COLO829 (cell line): Measurements from ENCODE around the gene DHX35.
A peak's percentile ranks its signal among the peaks of the same experiment; 100 is the strongest.
"Not testable (repeated sequence)": the region's sequence is repeated elsewhere in the genome, so short reads cannot be mapped to it uniquely, and the experiment has no call there.

Experiments
- DNase-seq: peaks from one replicate; pipeline ENCODE4 v3.0.0; 2012; ENCODE audit warnings: low spot score

The DHX35 gene

DNA sequence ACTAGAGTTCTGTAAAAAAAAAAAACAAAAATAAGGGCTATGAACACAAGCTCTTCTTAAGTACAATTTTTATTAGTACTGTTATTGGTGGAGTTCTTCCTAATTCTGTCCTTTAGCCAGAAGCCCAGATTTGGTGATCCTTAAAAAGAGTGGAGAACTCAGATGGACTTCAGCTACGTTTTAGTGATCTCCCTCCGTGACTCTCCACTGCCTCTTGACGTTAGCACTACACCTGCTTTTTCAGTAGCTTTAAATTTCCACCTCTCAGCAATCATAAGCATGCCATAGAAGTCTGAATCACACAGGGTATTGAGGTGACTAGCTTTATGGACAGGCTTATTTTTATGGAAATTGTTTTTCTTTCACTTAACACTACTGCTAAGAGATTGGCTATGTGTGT lies 17.7 kb downstream of the DHX35 start:
- no peak for DNase-seq

DNA sequence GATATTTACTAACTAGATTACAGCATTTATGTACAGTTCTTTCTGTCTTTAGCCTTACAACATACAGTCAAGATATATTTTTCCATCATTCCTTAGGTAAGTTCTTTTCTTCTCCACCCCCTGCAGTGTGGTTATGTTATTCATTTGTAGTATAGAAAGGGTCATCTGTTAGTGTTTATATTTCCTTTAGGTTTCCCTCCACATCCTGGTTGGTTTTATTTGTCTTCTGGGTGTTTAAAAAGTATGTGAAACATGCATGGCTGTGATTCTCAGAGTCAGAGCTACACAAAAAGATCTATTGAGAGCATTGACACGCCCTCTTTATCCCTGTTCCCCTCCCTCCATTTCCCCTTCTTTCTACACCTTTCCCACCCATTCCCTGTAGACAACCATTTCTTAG lies 20.1 kb downstream of the DHX35 start:
- DNase-seq: peak; percentile 92

DNA sequence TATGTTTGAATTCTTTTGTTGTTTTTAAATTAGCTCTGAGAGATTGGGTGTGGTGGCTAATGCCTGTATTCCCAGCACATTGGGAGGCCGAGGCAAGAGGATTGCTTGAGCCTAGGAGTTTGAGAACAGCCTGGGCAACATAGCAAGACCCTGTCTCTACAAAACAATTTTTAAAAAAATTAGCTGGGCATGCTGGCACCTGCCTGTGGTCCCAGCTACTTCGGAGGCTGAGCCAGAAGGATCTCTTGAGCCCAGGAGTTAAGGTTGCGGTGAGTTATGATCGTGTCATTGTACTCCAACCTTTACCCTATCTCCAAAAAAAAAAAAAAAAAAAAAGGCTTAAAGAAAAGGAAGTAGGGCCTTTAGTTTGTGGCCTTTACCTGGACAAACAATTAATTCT lies 22.9 kb downstream of the DHX35 start:
- DNase-seq: no peak

DNA sequence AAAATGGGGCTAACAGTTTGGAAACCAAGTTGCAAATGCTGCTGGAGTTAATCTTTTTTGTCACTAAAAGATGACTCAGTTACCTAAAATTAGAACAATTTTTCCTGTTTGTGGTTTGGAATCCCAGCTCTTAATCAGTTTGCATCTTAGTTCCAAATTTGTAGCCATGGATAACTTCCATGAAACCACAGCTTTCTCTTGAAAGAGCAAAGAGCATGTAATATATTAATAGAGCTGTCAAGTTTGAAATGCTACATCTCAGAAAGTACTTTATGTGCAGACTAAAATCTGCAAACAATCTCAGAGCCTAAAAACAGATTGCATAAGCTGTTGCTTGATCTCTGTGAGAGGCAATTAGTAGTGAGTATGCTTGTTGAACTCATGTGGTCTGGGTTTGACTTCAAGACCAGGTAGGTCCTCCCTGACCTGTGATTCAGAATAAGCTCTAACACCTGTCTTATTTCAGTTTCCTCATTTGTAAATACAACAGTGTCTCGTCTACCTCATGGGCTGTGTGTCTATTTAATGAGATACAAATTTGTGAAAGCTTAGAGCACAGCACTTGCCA lies 23.5 kb downstream of the DHX35 start:
- DNase-seq: peak; percentile 56

DNA sequence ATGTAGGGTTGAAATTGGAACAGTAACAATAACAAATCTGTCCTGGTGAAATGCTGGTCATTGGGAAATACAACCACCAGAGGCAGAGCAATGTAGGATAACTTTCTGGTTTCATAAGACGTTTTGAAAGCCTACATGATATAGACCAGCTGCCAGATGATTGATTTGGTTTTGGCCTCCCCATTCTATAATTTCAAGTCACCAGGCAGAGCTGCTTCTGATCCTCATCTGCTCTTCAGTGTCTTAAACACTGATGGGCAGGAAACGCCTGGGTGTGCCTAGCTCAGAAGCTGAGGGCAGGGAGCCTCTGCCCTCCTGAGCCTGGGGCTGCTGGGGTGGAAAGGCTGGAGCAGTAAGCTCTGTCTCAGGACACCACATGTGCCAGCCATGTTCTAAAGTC lies 24.5 kb downstream of the DHX35 start:
- no peak for DNase-seq

DNA sequence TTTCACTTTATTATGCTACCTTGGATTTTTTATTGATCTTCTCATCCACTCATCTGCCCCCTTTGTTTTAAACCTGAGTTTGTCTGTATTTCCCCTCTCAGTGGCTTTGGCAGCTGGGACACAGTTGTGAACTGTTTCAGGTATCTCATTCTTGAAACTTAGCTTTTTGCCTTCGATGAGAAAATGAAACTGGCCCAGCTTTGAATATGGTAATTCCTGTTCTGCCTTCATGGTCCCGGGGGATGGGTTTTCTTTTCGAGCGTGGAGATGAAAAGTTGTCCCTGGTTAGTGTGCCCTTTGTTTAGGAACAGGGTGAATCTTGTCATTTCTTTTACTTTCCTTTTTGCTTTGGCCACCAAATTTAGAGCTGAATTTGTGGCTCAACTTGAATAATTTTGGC lies 25.6 kb downstream of the DHX35 start:
- DNase-seq: no peak

DNA sequence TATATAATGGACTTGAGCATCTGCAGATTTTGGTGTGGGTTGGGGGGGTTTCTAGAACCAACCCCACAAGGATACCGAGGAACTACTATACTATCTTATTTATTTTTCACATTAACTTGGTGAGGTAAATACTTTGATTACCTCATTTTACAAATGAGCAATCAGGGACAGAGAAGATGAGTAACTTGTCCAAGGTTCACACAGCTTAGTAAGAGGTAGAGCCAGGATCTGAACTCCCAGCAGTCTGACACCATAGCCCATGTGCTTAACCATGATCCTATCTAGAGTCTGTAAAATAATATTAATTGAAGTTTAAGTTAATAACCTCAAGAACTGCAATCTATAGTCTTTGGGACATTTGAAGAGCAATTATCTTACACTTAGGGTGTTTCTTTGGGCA lies 28.6 kb downstream of the DHX35 start:
- DNase-seq: no peak

DNA sequence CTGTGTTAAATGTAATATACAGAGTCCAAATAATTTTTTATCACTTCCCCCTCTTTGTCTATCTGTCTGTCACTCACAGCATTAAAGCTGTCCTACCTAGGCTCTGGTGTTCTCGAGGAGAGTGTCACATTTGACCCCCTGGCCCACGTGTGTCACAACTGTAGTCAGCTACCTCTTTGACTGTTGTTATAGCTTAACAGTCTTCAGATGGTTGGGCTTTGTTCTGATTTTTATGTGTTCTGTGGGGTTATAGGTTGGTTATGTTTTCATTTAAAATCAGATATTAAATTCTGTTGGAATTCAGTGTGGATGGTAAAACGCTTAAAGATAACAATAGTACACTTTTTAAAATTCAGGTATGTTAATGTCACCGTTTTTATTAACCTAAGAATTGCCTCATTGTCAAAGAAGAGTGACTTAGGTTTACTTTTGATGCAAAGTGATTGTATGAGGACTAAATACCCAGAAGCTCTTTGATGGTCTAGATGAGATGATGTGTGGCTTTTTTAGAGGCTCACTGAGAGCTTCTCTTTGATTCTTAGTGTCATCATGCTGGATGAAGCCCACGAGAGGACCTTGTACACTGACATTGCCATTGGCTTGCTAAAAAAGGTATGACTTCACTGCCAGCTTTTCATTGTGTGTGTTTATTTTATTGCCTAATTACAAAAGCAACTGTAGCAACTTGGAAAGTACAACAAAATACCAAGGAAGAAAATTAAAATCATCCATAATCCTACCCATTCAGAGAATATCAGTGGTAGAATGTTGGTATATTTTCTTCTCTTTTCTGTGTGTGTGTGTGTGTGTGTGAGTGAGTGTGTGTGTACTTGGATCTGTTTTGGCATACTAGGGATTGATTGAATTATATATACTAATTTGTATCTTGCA lies 29.9 kb downstream of the DHX35 start:
- no peak for DNase-seq

DNA sequence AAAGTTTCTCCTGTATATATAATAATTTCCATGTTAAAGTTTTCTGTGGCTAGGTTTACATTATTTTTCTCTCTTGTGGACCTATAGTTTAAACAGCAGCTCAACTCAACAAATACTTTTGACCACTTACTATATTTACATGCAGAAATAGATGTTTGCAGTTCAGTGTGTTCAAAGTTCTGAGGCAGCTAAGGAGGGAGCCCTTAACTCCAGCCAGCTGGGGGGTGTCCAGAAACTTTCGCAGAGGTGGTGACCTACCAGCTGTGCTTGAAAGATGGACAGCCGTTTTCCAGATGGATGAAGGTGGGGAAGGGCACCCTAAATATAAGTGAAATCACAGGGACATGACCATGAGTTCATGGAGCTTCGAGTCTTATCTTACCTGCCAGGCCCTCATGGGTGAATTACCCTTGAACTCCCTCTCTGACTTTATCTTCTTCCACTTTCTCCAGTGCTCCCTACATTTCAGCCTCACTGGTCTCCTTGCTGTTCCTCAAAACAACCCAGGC lies 33.4 kb downstream of the DHX35 start:
- DNase-seq: no peak

DNA sequence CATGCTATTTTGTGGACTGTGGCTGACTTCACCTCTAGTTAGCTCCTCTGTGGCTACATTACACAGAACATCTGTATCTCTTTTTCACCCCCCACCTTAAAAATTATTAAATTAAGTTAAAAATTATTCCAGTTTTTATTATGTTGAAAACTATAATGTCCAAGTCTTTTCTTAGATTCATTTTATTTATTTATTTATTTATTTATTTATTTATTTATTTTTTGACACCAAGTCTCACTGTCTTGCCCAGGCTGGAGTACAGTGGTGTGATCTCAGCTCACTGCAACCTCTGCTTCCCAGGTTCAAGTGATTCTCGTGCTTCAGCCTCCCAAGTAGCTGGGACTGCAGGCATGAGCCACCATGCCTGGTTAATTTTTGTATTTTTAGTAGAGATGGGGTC lies 34.7 kb downstream of the DHX35 start:
- not testable (repeated sequence) for DNase-seq

DNA sequence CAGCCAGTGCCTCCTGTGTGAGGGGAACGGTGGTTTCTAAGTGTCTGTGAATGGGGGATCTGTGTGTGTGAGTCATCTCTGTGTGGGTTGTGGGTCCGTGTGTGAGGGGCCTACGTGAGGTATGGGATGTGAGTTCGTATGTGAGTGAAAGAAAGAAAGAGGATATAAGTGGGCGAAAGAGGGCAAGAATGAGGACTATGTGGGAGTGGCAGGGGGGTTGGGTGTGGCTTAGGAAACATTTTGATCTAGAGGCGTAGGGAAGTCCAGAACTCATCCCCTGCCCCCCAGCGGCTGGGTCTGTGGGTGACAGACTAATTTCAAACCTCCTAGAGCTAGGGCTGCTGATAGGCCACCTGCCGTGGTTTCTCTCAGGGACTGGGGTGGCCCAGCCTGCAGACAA lies 35.5 kb downstream of the DHX35 start:
- no peak for DNase-seq

DNA sequence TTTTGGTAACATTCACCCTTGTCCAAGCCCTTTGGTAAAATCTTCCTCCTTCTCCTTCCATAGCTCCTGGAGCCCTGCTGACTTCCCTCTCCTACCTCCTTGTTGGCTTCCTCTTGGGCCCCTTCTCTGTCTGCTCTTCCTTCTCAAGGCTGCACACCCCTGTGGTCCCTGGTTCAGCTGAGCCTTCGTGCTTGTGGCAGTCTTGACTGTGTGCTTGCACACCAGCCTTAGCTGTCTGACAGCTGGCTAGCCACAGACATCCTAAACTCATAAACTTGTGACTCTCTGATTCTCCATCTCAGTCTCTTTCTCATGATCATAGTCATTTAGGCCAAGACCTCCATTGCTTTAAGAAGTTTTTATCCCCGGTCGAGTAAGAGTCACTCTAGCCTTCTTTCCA lies 37.1 kb downstream of the DHX35 start:
- DNase-seq: no peak

DNA sequence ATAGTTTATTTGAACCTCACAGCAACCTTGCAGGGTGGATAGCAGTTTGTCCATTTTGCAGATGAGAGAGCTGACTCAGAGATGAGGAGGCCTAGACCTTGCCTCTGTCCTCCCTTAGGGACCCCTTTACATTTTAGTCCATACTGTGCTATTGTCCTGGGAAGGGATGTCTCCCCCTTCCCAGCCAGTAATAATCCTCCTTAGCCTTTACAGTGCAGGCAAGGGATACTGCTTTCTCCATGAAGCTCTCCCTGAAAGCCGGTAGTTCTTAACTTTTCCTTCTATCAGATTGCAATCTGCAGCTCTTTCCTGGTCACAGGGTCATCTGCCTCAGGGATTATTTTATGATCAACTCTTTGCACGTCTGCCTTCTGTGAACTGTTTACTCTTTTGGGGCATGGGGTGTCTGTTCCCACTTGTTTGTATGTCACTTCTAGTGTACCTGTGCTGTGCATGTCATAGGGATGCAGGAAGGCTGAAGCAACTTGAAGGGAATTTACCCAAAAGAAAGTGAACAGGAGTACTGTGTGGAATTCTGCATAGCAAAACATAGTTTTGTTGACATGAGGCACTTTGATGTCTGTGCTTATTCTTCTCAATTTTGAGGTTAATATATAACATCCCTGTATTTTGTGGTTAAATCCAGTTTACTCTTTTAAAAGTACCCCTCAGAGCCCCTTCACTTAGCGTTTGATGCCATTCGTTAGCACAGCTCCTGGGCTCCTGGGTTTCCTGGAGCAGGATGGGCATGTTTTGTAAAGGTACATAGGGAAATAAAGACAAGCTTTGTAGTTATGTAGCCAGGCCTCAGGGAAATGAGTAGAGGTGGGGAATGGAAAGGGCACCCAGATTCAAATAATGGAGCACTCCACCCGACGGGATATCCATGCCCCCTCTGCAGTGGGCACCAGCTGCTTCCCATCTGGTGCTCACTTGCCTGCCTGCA lies 38.1 kb downstream of the DHX35 start:
- DNase-seq: no peak

DNA sequence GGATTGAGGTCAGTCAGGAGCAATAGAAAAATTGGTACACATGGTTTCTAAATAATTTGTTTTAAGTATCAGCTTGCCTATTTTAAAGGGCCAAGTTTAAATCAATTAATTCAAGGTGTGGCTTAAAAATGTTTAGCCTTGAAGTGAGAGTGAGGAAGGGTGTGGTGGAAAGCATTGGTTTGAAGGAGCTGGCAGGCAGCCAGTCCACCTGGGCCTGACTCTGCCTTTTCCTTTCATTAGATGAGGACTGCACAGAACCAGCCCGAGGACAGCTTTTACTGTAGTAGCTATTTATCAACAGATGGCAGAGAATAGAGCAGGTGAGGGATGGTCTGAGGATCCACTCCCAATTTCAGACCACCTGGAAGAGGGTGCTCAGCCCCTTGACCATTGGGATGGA lies 42.4 kb downstream of the DHX35 start:
- no peak for DNase-seq

DNA sequence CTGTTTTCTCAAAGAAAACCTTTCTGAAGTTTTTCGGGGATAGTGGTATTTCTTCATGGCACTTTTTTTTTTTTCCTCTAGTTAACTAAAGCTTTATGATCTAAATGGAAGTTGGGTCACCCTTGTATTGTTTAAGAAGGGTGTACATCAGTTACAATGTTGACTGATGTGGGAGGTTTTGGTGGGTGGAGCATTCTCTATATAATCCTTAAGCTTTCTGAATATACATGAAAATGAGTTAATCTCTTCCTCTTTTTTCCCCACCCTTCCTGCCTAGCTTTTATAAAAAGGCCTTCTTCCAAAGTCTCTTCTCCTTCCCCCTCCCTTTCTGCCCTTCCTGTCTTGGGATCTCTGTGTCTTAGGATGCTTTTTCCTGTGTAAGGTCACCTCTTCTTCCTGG lies 47.2 kb downstream of the DHX35 start:
- DNase-seq: no peak

DNA sequence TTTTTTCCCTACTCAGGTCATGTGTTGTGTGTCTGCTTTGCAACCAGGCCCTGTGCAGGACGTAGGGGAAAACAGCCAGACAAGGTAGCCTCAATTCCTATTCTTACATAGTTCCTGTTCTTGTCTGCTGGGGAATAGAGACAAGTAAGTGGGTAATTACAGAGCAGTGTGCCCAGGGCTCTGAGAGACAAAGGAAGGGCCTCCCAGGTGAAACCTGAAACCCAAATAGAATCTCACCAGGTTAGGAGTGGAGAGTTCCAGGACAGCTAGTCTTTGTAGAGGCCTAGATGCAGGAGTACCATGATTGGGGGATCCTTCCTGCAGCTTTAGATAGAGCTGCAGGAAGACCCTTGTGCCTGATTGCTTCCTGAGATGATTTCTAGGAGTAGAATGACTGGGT lies 48.4 kb downstream of the DHX35 start:
- DNase-seq: no peak

DNA sequence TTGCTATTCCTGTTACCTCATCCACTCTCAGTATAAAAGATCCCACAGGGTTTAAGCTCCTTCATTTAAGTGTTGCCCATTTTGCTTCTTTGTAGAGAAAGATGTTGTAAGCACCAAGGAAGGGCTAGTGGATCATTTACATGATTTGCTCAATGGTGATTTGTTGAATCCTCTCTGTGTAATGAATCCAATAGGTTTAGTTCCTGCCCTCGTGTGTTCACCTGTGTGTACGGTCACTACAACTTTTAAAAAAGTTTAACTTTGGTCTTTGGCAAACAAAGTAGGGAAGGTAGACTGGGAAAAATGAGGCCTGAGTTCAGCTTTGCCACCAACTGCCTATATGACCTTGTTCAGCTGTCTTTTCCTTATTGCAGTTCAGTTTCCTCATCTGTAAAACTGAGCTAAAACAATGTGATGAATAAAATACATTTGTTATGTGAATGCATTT lies 51.5 kb downstream of the DHX35 start:
- DNase-seq: no peak

DNA sequence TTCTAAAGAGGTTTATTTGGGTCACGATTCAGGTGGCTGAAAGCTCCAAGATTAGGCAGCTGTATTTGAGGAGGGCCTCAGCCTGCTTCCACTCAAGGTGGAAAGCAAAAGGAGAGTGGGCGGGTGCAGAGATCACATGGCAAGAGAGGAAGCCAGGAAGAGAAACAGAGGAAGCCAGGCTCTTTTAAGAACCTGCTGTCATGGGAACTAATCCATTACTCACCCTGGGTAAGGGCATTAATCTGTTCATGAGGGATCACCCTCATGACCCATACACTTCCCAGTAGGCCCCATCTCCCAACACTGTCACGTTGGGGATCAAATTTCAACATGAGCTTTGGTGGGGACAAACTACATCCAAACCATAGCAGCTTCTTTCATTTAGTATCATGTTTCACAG lies 53.9 kb downstream of the DHX35 start:
- DNase-seq: no peak

DNA sequence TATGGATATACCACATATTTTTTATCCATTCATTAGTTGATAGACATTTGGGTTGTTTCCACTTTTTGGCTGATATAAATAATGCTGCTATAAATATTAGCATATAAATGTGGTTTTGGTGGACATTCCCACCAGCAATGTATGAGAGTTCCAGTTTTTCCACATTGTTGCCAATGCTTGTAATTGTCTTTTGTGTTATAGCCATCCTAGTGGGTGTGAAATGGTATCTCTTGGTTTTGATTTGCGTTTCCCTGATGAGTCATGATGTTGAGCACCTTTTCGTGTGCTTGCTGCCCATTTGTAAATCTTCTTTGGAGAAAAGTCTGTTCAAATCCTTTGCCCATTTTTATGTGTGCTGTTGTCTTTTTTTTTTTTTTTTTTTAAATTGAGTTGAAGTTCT lies 54.4 kb downstream of the DHX35 start:
- DNase-seq: no peak

DNA sequence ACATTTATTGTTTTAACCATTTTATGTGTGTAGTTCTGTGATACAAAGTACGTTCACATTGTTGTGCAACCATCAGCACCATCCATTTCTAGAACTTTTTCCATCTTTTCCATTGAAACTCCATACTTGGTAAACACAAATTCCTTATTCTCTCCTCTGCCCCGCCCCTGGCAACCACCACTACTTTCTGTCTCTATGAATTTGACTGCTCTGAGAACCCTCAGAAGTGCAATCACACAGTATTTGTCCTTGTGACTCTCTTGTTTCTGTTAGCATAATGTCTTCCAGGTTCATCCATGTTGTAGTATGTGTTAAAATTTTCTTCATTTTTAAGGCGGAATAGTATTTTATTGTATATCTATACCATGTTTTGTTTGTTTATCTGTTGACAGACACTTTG lies 56.9 kb downstream of the DHX35 start:
- no peak for DNase-seq

DNA sequence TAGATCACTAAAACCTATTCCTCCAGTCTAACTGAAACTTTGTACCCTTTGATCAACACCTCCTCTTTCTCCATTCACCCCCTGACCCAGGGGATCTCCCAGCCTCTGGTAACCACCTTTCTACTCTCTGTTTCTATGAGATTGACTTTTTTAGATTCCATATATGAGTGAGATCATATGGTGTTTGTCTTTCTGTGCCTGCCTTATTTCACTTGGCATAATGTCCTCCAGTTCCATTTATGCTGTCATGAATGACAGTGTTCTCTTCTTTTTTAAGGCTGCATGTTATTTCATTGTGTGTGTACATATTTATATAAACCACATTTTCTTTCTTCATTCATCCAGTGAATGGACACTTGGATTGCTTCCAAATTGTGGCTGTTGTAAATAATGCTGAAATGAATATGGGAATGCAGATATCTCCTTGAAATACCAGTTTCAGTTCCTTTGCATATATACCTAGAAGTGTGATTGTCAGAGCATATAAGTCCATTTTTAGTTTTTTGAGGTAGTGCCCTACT lies 57.7 kb downstream of the DHX35 start:
- DNase-seq: no peak

DNA sequence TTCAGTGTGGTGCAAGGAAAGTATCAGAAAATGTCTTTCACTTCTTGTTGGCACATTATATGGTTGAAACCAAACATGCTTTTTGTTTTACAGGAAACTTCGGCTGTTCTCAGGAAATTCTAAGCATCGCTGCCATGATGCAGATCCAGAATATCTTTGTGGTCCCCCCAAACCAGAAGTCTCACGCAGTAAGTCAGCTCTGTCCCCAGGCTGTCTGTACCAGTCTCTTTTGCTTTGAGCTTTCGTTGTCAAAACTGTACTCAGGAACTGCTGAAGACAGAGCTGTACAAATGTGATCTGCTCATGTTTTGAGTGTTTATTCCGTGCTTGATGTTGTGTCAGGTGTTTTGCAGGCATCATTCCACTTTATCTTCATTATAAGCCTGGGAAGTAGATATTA lies 59.6 kb downstream of the DHX35 start:
- DNase-seq: no peak
